Neural crest cell (in vitro differentiated cells): ENCODE data around the gene RORB. TPM values are rescaled to one million over a fixed set of nuclear protein-coding genes. Genes with fewer than 3 reads are reported as not detected.

Experiments used
- DNase-seq: peaks from one replicate; pipeline ENCODE4 v3.0.0; 2021; ENCODE audit warnings: low read depth, mixed read lengths, low spot score
- H3K27ac Mint-ChIP-seq: one replicate; pipeline ENCODE4 v1.8.0; 2021; ENCODE audit warnings: mild to moderate bottlenecking, mixed read lengths; ENCODE audit not compliant: unreplicated experiment
- H3K27me3 Mint-ChIP-seq: 2 replicates; pipeline ENCODE4 v1.8.0; 2021; ENCODE audit warnings: low read depth, mild to moderate bottlenecking, mixed read lengths
- H3K36me3 Mint-ChIP-seq: 2 replicates; pipeline ENCODE4 v1.8.0; 2021; ENCODE audit warnings: low read depth, mild to moderate bottlenecking, mixed read lengths
- H3K4me1 Mint-ChIP-seq: 2 replicates; pipeline ENCODE4 v1.8.0; 2021; ENCODE audit warnings: mixed read lengths
- H3K4me3 Mint-ChIP-seq: one replicate; pipeline ENCODE4 v1.8.0; 2021; ENCODE audit warnings: mild to moderate bottlenecking, mixed read lengths
- H3K9me3 Mint-ChIP-seq: 2 replicates; pipeline ENCODE4 v1.8.0; 2021; ENCODE audit warnings: mixed read lengths
- CTCF ChIP-seq: fragments of 200-600 bp; sonication (generic); conservative IDR thresholded peaks from 2 replicates; pipeline ENCODE4 v1.5.0; 2021; ENCODE audit warnings: antibody characterized with exemption, mild to moderate bottlenecking
- total RNA-seq: library from RNA; stranded (reverse); gene quantifications from 2 replicates; pipeline ENCODE4 v1.2.1, GENCODE V29; 2021

Gene RORB
- total RNA-seq, 1 donor from 2014 or later, result 0.35 TPM

- Mint-ChIP-seq H3K4me1 (peaks cover 40% of the 10 kb centered on the region), H3K36me3 (no peaks in the 10 kb centered on the region), H3K27ac (no peak overlapping the region), H3K27me3 (peaks cover 82% of the 10 kb centered on the region), H3K9me3 (no peaks in the 10 kb centered on the region), H3K4me3 (peak overlapping the region; percentile 87)
- TF ChIP-seq CTCF, result no peak
- DNase-seq, result peak; percentile 6
Observed at GRCh38 chr9:74500584-74500924, 3.4 kb downstream of the RORB start.

- Mint-ChIP-seq H3K36me3 (no peaks in the 10 kb centered on the region), H3K4me3 (peak overlapping the region; percentile 87), H3K27me3 (peaks cover 78% of the 10 kb centered on the region), H3K27ac (no peak overlapping the region), H3K9me3 (no peaks in the 10 kb centered on the region), H3K4me1 (peaks cover 36% of the 10 kb centered on the region)
- no peak for TF ChIP-seq CTCF
- DNase-seq, result no peak
Observed at GRCh38 chr9:74501570-74501969, 4.4 kb downstream of the RORB start.

- Mint-ChIP-seq H3K27ac (no peak overlapping the region), H3K36me3 (no peaks in the 10 kb centered on the region), H3K4me1 (peaks cover 24% of the 10 kb centered on the region), H3K9me3 (no peaks in the 10 kb centered on the region), H3K4me3 (no peak overlapping the region), H3K27me3 (peaks cover 69% of the 10 kb centered on the region)
- no peak for TF ChIP-seq CTCF
- DNase-seq, result no peak
Observed at GRCh38 chr9:74503219-74503618, 6.1 kb downstream of the RORB start.

- Mint-ChIP-seq H3K9me3 (no peaks in the 10 kb centered on the region), H3K4me1 (peaks cover 24% of the 10 kb centered on the region), H3K36me3 (no peaks in the 10 kb centered on the region), H3K27ac (no peak overlapping the region), H3K27me3 (peaks cover 66% of the 10 kb centered on the region), H3K4me3 (no peak overlapping the region)
- no peak for DNase-seq
- no peak for TF ChIP-seq CTCF
Observed at GRCh38 chr9:74503666-74504065, 6.5 kb downstream of the RORB start.

GRCh38 chr9:74511333-74511732 is 14.2 kb downstream of the RORB start:
- no peaks in the 10 kb centered on the region for H3K9me3 Mint-ChIP-seq
- no peak for TF ChIP-seq CTCF
- H3K4me1 Mint-ChIP-seq, result no peaks in the 10 kb centered on the region
- no peak for DNase-seq
- H3K4me3 Mint-ChIP-seq, result no peak overlapping the region
- no peak overlapping the region for H3K27ac Mint-ChIP-seq
- peaks cover 29% of the 10 kb centered on the region for H3K27me3 Mint-ChIP-seq
- no peaks in the 10 kb centered on the region for H3K36me3 Mint-ChIP-seq

- Mint-ChIP-seq H3K4me3 (no peak overlapping the region), H3K36me3 (no peaks in the 10 kb centered on the region), H3K27me3 (peaks cover 22% of the 10 kb centered on the region), H3K4me1 (no peaks in the 10 kb centered on the region), H3K27ac (no peak overlapping the region), H3K9me3 (no peaks in the 10 kb centered on the region)
- no peak for DNase-seq
- no peak for TF ChIP-seq CTCF
Observed at GRCh38 chr9:74512416-74512815, 15.3 kb downstream of the RORB start.
